ENCODE measurements around the gene RRP15.
"Not testable (repeated sequence)": the region's sequence is repeated elsewhere in the genome, so short reads cannot be mapped to it uniquely, and the experiment has no call there.

The RRP15 gene

DNA sequence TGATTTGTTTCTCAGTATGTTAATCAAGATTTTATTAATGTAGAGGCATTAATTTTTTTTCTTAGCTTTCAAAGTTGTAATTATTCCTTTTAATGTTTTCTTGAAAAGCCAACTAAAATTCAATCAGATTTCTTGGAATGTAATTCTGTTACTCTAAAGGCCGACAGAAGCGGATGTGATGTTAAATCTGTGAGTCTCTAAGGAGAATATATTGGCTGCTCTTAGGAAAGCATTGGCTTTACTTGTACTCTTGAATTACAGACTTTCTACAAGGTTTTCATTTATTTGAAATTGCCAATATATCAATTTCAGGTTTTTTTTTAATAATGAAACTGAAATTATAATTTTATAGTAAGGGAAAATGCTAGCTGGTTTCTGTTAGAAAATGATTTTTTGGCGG is 29.2 kb downstream of the RRP15 start:
- no peak for DNase-seq (ENCODE audit: low read depth)
- TF ChIP-seq, protein P1, sequence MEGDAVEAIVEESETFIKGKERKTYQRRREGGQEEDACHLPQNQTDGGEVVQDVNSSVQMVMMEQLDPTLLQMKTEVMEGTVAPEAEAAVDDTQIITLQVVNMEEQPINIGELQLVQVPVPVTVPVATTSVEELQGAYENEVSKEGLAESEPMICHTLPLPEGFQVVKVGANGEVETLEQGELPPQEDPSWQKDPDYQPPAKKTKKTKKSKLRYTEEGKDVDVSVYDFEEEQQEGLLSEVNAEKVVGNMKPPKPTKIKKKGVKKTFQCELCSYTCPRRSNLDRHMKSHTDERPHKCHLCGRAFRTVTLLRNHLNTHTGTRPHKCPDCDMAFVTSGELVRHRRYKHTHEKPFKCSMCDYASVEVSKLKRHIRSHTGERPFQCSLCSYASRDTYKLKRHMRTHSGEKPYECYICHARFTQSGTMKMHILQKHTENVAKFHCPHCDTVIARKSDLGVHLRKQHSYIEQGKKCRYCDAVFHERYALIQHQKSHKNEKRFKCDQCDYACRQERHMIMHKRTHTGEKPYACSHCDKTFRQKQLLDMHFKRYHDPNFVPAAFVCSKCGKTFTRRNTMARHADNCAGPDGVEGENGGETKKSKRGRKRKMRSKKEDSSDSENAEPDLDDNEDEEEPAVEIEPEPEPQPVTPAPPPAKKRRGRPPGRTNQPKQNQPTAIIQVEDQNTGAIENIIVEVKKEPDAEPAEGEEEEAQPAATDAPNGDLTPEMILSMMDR (IDR thresholded peaks at IDR 0.05; ENCODE audit: low read depth, low read length, missing control alignments): no peak
- no peak overlapping the region for H3K4me3 ChIP-seq (ENCODE audit: low read depth, low read length)

- DNase-seq (ENCODE audit: low read depth): no peak
- TF ChIP-seq, protein P1 (IDR thresholded peaks at IDR 0.05; ENCODE audit: low read depth, low read length, missing control alignments): no peak
- no peak overlapping the region for H3K4me3 ChIP-seq (ENCODE audit: low read depth, low read length)
Measured at GRCh38 chr1:218315638-218316037, 30.5 kb downstream of the RRP15 start.

DNA sequence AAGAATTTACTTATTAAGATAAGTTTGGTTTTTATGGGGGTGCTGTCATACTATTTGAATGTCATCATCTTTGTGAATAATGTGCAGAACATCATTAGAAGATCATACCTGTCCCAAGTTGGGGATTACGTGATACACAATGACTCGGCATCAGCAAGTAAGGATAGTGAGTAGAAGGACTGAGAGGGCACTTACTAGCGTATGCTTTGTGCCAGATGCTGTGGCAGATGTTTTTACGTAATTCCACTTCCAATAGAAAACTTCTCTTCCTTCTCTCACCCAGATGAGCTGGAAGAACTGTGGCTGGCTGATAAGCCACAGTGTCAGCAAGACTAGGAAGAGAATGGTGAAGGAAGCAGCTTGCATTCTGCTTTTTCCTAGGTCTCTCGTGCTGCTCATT is 32.0 kb downstream of the RRP15 start:
- H3K4me3 ChIP-seq (ENCODE audit: low read depth, low read length): no peak overlapping the region
- TF ChIP-seq, protein P1 (IDR thresholded peaks at IDR 0.05; ENCODE audit: low read depth, low read length, missing control alignments): no peak
- no peak for DNase-seq (ENCODE audit: low read depth)

DNA sequence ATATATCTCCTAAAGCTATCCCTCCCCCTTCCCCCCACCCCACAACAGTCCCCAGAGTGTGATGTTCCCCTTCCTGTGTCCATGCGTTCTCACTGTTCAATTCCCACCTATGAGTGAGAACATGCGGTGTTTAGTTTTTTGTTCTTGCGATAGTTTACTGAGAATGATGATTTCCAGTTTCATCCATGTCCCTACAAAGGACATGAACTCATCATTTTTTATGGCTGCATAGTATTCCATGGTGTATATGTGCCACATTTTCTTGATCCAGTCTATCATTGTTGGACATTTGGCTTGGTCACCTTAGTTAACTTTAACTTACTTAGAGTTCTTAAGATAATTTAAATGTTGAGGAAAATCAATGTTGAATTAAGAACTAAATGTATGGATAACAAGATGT is 35.1 kb downstream of the RRP15 start:
- DNase-seq (ENCODE audit: low read depth); H3K4me3 ChIP-seq (ENCODE audit: low read depth, low read length): not testable (repeated sequence)

- no peak for DNase-seq (ENCODE audit: low read depth)
- H3K4me3 ChIP-seq (ENCODE audit: low read depth, low read length): no peak overlapping the region
Measured at GRCh38 chr1:218322762-218323161, 37.7 kb downstream of the RRP15 start.

GRCh38 chr1:218323568-218324225 is 38.6 kb downstream of the RRP15 start:
- TF ChIP-seq, protein P1 (IDR thresholded peaks at IDR 0.05; ENCODE audit: low read depth, low read length, missing control alignments): no peak
- no peak overlapping the region for H3K4me3 ChIP-seq (ENCODE audit: low read depth, low read length)
- no peak for DNase-seq (ENCODE audit: low read depth)

More at GRCh38 chr1:218322762-218323161, 37.7 kb downstream of the RRP15 start:
- TF ChIP-seq, protein P1 (IDR thresholded peaks at IDR 0.05; ENCODE audit: low read depth, low read length, missing control alignments): no peak

- no peak for DNase-seq (ENCODE audit: low read depth)
- TF ChIP-seq, protein P1 (IDR thresholded peaks at IDR 0.05; ENCODE audit: low read depth, low read length, missing control alignments): no peak
- no peak overlapping the region for H3K4me3 ChIP-seq (ENCODE audit: low read depth, low read length)
Measured at GRCh38 chr1:218324226-218324580, 39.1 kb downstream of the RRP15 start.

Measured in GM12864 (cell line).